ENCODE measurements around the gene DUSP7.

Gene DUSP7

DNA sequence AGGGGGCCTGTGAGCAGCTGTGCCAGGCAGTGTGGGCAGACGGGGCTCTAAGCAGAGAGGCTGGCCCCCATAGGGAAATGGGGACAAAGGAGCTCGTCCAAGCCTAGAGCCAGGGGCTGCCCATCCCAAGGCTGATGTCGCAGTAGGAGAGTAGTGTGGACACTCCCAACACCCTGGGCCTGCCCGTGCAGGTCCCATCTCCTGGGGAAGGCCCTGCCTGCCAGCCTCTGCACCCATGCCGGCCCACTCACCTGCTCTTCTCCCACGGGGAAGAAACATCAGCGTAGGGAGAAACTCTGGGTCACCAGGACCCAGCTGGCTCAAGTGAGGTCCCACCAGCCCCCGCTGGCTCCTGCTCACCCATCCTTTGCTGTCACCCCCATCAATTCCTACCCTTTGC, 10.7 kb upstream of the DUSP7 start:
- H3K4me3 ChIP-seq (ENCODE audit: low read depth, low read length), result no peak overlapping the region
- DNase-seq (ENCODE audit: low read depth), result no peak
- TF ChIP-seq, protein P1, sequence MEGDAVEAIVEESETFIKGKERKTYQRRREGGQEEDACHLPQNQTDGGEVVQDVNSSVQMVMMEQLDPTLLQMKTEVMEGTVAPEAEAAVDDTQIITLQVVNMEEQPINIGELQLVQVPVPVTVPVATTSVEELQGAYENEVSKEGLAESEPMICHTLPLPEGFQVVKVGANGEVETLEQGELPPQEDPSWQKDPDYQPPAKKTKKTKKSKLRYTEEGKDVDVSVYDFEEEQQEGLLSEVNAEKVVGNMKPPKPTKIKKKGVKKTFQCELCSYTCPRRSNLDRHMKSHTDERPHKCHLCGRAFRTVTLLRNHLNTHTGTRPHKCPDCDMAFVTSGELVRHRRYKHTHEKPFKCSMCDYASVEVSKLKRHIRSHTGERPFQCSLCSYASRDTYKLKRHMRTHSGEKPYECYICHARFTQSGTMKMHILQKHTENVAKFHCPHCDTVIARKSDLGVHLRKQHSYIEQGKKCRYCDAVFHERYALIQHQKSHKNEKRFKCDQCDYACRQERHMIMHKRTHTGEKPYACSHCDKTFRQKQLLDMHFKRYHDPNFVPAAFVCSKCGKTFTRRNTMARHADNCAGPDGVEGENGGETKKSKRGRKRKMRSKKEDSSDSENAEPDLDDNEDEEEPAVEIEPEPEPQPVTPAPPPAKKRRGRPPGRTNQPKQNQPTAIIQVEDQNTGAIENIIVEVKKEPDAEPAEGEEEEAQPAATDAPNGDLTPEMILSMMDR (conservative IDR thresholded peaks at IDR 0.05; ENCODE audit: low read depth, low read length), result no peak

DNA sequence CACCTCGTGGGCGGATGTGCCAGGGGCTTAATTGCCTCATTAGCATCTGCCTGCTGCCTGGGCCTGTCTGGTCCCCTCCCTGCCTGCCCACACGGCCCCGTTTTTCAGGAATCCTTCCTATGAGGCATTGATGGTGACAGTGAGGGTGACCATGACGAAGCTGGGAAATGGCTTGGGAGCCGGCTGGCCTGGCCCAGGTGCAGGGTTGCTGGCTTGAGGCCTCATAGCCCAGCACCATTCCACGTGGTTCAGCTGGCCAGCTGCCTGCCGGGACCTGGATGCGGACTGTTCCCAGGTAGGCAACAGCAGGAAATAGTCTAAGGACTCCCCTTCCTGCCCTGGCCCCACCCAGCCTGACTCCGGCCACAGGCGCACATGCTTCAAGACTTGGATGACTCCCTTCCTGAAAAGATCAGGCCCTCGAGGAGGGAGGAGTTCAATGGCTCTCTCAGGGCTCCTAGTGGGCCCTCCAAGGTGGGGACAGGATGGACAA, 8.9 kb upstream of the DUSP7 start:
- TF ChIP-seq, protein P1 (conservative IDR thresholded peaks at IDR 0.05; ENCODE audit: low read depth, low read length), result no peak
- H3K4me3 ChIP-seq (ENCODE audit: low read depth, low read length), result no peak overlapping the region
- DNase-seq (ENCODE audit: low read depth), result no peak

DNA sequence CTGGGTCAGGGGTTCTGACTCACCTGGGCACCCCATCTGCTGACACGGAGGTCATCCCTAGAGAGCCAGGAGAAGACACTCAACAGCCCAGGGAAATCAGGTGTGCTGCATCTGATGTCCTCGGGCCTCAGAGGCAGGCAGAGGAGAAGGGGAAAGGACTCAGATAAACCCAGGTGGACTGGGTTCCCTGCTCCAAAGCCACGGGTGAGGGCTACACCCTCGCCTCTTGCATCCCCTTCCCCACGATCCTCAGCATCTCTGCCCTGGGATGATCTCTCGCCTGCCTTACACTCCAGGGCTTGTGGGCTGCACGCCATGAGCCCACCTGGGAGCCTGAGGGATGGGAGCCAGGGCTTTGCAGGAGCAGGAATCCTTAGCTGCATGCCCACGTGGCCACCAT, 8.2 kb upstream of the DUSP7 start:
- no peak overlapping the region for H3K4me3 ChIP-seq (ENCODE audit: low read depth, low read length)
- TF ChIP-seq, protein P1 (conservative IDR thresholded peaks at IDR 0.05; ENCODE audit: low read depth, low read length), result no peak
- no peak for DNase-seq (ENCODE audit: low read depth)

DNA sequence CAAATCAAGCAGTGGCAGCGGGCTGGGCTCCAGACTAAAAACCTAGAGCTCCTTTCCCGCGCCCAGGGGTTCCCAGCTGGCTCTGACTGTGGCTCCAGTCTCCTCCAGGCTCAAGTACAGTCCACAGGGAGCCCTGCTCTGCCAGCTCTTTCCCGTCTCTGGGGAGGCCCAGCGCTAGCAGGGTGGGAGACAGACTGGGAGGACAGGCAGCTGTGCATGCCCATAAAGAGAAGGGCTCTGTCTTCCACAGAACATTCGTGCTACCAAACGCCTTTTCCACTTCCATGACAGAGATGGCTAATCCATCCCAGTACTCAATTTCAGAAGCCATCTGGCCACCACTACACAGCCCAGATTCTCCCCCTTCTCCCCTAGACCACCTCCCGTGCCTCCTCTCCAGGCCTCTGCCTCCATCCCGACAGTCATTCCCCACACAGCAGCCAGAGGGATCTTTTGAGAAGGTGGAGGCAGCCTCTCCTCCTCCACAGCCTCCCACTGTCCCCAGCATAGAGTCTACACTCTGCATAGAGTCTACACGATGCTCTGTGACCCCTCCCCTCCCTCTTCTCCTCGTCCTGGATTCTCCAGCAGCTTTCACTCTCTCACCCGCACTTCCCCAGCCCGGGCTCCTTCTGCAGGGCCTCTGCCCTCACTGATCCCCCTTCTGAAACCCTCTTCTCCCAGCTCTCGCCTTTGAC, 6.8 kb upstream of the DUSP7 start:
- H3K4me3 ChIP-seq (ENCODE audit: low read depth, low read length), result no peak overlapping the region
- no peak for DNase-seq (ENCODE audit: low read depth)
- TF ChIP-seq, protein P1 (conservative IDR thresholded peaks at IDR 0.05; ENCODE audit: low read depth, low read length), result peak; percentile 4

DNA sequence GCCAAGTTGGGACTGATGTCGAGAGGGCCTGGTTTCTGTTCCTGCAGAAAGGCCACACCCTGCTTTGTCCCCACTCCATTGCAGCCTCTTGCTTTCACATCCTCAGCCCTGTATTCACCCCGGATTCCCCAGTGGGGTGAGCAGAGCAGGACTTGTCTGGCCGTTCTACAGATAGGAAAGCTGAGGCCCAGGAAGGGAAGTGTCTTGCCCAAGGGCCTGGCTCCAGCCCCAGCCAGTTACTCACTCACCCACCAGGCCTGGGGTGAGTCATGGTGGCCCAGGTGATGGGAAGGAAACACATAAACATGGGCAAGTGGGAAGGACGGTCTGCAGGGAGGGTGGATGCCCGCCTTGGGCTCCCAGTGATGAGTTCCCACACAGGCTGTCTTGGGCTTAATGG, 6.1 kb upstream of the DUSP7 start:
- no peak overlapping the region for H3K4me3 ChIP-seq (ENCODE audit: low read depth, low read length)
- DNase-seq (ENCODE audit: low read depth), result peak; percentile 82
- TF ChIP-seq, protein P1 (conservative IDR thresholded peaks at IDR 0.05; ENCODE audit: low read depth, low read length), result no peak

DNA sequence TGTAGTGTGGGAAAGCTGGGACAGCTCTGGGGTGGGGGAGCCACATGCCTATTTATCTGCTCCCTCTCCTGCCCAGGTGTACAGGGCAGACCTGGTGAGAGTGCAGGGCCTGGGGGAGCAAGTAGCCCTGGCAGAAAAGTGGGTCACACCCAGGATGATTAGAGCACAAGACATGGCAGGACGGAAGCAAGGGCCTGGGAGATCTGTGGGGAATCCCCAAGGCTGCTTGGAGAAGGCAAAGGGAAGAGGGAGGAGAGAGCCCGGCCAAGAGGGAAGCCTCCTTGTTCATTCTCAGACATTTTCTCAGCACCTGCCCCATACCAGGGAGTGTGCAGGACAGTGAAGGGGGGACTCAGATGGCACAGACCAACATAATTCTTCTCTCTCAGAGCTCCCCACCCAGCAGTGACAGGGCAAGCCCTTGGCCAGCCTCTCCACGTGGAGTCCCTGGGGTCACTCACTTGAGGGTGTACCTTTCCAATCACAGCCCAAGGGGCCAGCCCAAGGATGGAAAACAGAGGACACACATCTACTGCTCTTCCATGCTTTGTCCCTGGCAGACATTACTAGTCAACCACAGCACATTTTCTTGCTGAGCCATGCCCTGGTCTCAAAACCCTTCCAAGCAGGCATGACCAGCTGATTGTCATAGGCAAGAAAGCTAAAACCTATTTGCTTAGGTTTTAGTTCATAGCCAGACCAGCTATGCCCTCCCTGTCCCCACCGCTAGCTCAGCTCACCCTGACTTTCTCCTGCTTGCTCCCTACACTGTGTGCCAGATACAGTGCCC, 4.9 kb upstream of the DUSP7 start:
- TF ChIP-seq, protein P1 (conservative IDR thresholded peaks at IDR 0.05; ENCODE audit: low read depth, low read length), result no peak
- DNase-seq (ENCODE audit: low read depth), result no peak
- H3K4me3 ChIP-seq (ENCODE audit: low read depth, low read length), result no peak overlapping the region
